ENCODE measurements around the gene ITIH3.

- TF ChIP-seq GATA3 (IDR thresholded peaks at IDR 0.05; ENCODE audit: low read depth, low read length) = no peak
- TF ChIP-seq GATA2 (IDR thresholded peaks at IDR 0.05; ENCODE audit: low read depth, low read length) = no peak
Observed at GRCh38 chr3:52795298-52795900, 803 bp downstream of the ITIH3 start.

Data from SH-SY5Y (cell line).